Tibial artery (tissue), 4 donors: ENCODE data around the gene MAN2A1.

Source experiments
- DNase-seq, 2 donors: peaks; one replicate each; pipeline ENCODE4 v3.0.0-alpha.2; 2019
- H3K27ac ChIP-seq, 2 donors: fragments of 200-600 bp; sonication (generic) in 1 of 2; 1 replicate in 1 of 2; 2 replicates in 1 of 2; pipeline ENCODE4 v1.5.1; 2018 to 2019; ENCODE audit warnings: mild to moderate bottlenecking in 1 of 2
- H3K27me3 ChIP-seq, 2 donors: fragments of 200-600 bp; sonication (generic) in 1 of 2; one replicate each; pipeline versions ENCODE4 v1.5.1 to v1.6.0; 2016 to 2019
- H3K36me3 ChIP-seq, 3 donors: fragments of 200-600 bp; sonication (generic) in 2 of 3; one replicate each; pipeline ENCODE4 v1.5.1; 2016 to 2019; ENCODE audit warnings: mild to moderate bottlenecking in 2 of 3
- H3K4me1 ChIP-seq, 4 donors: fragments of 200-600 bp; sonication (generic) in 2 of 4; 1 replicate in 3 of 4; 2 replicates in 1 of 4; pipeline ENCODE4 v1.5.1; 2016 to 2019
- H3K4me3 ChIP-seq, 2 donors: fragments of 200-600 bp; sonication (generic) in 1 of 2; 1 replicate in 1 of 2; 2 replicates in 1 of 2; pipeline ENCODE4 v1.5.1; 2018 to 2019; ENCODE audit warnings: mild to moderate bottlenecking in 2 of 2
- H3K9me3 ChIP-seq, 3 donors: fragments of 200-600 bp; sonication (generic) in 1 of 3; one replicate each; pipeline ENCODE4 v1.5.1; 2016 to 2019
- intact Hi-C: fragments of 100-400 bp; cut with DNase I; formaldehyde crosslinking; loops from one replicate; pipeline ENCODE4 v1.15.0; 2023; ENCODE audit warnings: low total_unique reads
- TF ChIP-seq, protein P1 (sequence below), 2 experiments: fragments of 200-600 bp in 1 of 2; fragments of 450-650 bp in 1 of 2; IDR thresholded peaks; one replicate each; pipeline ENCODE4 v1.5.1; 2017 to 2019; ENCODE audit warnings: antibody characterized with exemption in 2 of 2, mild to moderate bottlenecking in 1 of 2, moderate library complexity in 1 of 2

MAN2A1 gene

DNA sequence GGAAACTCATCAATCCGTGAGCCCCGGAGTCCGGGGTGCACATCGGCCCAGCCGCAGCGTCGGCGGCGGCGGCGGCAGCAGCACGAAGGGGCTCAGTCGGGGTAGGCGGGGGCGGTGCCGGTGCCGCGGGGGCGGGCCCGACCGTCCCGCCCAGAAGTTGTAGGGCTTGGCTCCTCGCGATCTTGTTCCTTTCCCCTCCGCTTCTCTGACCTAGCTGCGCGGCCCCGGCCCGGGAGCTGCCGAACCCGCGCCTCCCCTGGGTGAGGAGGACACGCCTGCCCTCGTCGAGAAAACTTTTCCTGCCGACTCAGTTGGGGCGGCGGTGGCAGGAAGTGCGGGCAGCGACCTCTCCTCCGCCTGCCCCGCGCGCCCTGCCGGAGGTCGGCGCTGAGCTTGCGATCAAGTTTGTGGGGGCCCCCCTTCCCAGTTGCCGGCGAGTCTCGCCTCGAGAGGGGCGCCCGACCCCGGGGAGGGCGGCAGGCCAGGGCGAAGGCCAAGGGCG, at the start of gene MAN2A1:
Gene MAN2A1 (plus strand): TSS at position 188 of the 502 bp plus-strand sequence. CDS start 491 bp downstream, outside the sequence.
- intact Hi-C loops, result loop anchor here (5.0 to 10.0 kb wide), 3 partner anchors 308 to 1405 kb away; partner anchors contain the start of gene WDR36
- DNase-seq, result peak; percentile 76 to 90
- Histone ChIP-seq H3K4me3 (peak within 1 kb of the TSS; percentile 75 to 93), H3K36me3 (no peaks in the 10 kb centered on the region), H3K27me3 (no peaks in the 10 kb centered on the region), H3K27ac (peak within 1 kb of the TSS; percentile 96 to 98), H3K4me1 (peaks cover 0 to 35% (median 25%) of the 10 kb centered on the region in 4 donors), H3K9me3 (peaks cover 0 to 5% (median 0%) of the 10 kb centered on the region in 3 donors)
- TF ChIP-seq, protein P1, sequence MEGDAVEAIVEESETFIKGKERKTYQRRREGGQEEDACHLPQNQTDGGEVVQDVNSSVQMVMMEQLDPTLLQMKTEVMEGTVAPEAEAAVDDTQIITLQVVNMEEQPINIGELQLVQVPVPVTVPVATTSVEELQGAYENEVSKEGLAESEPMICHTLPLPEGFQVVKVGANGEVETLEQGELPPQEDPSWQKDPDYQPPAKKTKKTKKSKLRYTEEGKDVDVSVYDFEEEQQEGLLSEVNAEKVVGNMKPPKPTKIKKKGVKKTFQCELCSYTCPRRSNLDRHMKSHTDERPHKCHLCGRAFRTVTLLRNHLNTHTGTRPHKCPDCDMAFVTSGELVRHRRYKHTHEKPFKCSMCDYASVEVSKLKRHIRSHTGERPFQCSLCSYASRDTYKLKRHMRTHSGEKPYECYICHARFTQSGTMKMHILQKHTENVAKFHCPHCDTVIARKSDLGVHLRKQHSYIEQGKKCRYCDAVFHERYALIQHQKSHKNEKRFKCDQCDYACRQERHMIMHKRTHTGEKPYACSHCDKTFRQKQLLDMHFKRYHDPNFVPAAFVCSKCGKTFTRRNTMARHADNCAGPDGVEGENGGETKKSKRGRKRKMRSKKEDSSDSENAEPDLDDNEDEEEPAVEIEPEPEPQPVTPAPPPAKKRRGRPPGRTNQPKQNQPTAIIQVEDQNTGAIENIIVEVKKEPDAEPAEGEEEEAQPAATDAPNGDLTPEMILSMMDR (IDR thresholded peaks at IDR 0.05), result no peak

DNA sequence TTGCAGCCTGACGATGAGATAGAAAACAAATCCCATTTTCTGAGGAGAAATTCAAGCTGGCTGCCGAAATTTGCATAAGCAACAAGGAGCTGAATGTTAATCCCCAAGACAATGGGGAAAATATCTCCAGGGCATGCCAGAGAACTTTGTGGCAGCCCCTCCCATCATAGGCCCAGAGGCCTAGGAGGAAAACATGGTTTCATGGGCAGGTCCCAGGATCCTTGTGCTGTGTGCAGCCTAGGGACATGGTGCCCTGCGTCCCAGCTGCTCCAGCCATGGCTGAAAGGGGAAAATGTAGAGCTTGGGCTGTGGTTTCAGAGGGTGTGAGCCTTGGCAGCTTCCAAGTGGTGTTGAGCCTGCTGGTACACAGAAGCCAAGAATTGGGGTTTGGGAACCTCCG, 48.8 kb upstream of the MAN2A1 start:
- Histone ChIP-seq H3K4me3 (no peak overlapping the region), H3K4me1 (peaks cover 0 to 12% (median 1%) of the 10 kb centered on the region in 4 donors), H3K27ac (no peak overlapping the region), H3K27me3 (no peaks in the 10 kb centered on the region), H3K36me3 (no peaks in the 10 kb centered on the region), H3K9me3 (no peaks in the 10 kb centered on the region)
- no peak for DNase-seq
- intact Hi-C loops, result no loop called here
- TF ChIP-seq, protein P1 (IDR thresholded peaks at IDR 0.05), result no peak

DNA sequence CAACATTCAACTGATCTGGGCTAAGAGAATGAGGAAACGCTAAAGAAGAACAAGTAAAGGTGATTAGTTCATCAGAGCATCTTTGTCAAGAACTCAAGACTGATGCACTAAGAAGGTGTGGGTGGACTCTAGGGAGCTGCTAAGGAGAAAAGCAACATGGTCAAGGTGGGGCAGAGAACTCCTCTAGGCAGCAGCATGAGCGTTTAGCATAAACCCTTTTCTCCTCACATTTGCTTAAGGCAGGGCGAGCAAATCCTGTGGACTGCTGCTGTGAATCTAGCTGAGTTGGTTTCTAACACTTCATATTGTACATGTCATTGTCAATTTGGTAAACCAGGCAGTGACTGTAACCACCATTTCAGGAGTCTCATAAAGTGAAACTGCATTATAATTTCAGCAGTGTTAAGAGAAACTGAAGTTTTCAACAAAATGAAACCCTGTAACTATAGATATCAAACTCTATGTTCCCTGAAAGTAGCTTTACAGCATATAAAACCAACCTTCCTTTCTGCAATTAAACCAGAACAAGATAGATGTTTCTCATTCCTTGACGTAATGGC, 45.9 kb upstream of the MAN2A1 start:
- no peaks in the 10 kb centered on the region for H3K27me3 ChIP-seq
- no peak overlapping the region for H3K4me3 ChIP-seq
- intact Hi-C loops, result no loop called here
- no peak for DNase-seq
- H3K4me1 ChIP-seq, result peaks cover 0 to 13% (median 1%) of the 10 kb centered on the region in 4 donors
- no peaks in the 10 kb centered on the region for H3K36me3 ChIP-seq
- H3K27ac ChIP-seq, result no peak overlapping the region
- H3K9me3 ChIP-seq, result no peaks in the 10 kb centered on the region
- TF ChIP-seq, protein P1 (IDR thresholded peaks at IDR 0.05), result no peak

DNA sequence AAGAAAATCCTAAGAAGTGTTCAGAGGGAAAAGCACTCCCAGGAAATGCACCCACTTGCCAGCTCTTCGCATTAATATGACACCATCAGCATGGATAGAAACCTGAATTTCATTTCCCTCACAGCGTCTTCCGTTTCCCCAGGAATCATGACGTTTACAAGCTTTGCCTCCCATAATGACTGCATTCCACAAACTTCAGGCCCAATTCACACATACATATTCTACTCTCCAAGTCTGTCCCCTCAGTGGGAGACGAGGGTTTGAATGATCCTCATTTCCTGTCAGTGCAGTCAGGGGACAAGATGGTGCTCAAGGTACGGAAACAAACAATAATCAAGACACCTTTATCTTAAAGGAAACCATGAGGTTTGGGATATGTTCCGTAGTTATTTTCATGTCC, 44.9 kb upstream of the MAN2A1 start:
- H3K27me3 ChIP-seq, result no peaks in the 10 kb centered on the region
- no peak overlapping the region for H3K4me3 ChIP-seq
- no peaks in the 10 kb centered on the region for H3K36me3 ChIP-seq
- peak overlapping the region in 1 of 2 donors; percentile 48 for H3K27ac ChIP-seq
- intact Hi-C loops, result no loop called here
- no peaks in the 10 kb centered on the region for H3K9me3 ChIP-seq
- DNase-seq, result no peak
- peaks cover 0 to 22% (median 1%) of the 10 kb centered on the region in 4 donors for H3K4me1 ChIP-seq
- TF ChIP-seq, protein P1 (IDR thresholded peaks at IDR 0.05), result no peak

DNA sequence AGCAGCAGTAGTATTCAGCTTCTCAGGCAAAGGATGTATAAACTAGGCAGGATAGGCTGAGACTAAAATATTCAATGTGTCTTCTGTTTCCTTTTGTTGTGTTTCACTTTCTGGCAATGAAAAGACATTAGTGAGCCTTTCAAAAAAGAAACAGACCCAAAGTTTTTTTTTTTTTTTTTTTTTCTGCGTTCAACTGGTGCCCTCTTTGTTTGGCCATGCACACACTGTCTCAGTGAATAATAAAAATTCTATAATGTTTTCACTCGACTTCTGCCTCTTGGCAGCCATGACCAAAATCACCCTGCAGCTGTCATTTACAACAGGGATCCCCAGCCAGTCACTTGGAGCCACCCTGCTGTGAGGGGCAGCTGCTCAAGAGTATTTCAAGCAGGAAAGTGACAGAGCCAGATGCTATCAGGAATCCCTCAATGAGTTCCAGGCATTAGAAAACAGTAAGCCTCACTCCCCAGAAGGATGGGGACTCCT, 44.0 kb upstream of the MAN2A1 start:
- Histone ChIP-seq H3K4me1 (peaks cover 0 to 22% (median 1%) of the 10 kb centered on the region in 4 donors), H3K27ac (peak overlapping the region in 1 of 2 donors; percentile 48), H3K9me3 (no peaks in the 10 kb centered on the region), H3K36me3 (no peaks in the 10 kb centered on the region), H3K27me3 (no peaks in the 10 kb centered on the region), H3K4me3 (no peak overlapping the region)
- no peak for DNase-seq
- TF ChIP-seq, protein P1 (IDR thresholded peaks at IDR 0.05), result no peak
- intact Hi-C loops, result no loop called here
